ENCODE results near the gene SYNGR3.

DNA sequence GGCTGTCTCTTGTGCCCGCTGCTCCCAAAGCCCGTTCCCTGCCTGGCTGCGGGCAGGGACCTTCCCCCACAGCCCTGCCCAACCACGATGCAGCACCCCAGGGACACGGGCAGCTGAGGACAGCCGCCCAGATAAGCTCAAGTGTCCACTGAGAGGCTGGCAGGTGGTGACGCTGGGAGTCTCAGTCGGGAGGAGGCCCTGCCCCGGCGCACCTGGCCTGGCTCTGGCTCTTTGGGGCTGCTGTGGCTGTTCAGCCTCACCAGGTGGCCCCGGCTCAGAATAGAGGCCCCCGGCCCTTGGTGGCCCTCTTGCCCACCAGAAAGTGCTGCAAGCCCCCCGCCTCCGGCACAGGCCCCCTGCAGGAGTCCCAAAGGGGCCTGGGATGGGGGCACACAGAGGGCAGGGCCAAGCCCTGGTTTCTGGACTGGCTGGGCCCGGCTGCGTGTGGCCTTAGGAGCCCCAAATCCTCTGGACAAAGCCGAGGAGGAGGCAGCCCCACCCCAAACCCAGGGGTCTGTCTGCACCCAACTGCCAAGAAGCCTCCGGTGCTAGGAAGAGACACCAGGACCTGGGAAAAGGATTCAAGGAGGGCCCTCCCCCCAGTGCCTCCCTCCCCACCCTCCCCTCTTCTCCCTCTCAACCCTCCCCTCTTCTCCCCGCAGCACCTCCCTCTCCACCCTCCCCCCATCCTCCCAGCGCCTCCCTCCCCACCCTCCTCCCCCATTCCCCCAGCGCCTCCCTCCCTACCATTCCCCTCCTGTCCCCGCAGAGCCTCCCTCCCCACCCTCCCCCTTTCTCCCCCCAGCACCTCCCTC, 52.6 kb downstream of the SYNGR3 start:
- TF ChIP-seq, protein P1, sequence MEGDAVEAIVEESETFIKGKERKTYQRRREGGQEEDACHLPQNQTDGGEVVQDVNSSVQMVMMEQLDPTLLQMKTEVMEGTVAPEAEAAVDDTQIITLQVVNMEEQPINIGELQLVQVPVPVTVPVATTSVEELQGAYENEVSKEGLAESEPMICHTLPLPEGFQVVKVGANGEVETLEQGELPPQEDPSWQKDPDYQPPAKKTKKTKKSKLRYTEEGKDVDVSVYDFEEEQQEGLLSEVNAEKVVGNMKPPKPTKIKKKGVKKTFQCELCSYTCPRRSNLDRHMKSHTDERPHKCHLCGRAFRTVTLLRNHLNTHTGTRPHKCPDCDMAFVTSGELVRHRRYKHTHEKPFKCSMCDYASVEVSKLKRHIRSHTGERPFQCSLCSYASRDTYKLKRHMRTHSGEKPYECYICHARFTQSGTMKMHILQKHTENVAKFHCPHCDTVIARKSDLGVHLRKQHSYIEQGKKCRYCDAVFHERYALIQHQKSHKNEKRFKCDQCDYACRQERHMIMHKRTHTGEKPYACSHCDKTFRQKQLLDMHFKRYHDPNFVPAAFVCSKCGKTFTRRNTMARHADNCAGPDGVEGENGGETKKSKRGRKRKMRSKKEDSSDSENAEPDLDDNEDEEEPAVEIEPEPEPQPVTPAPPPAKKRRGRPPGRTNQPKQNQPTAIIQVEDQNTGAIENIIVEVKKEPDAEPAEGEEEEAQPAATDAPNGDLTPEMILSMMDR (IDR thresholded peaks at IDR 0.05), result no peak
- no peak for TF ChIP-seq RAD21 (conservative IDR thresholded peaks at IDR 0.05 in 1 of 2, IDR thresholded peaks at IDR 0.05 in 1 of 2)
- no peak for TF ChIP-seq CHD4 (IDR thresholded peaks at IDR 0.05; ENCODE audit: borderline replicate concordance)
- TF ChIP-seq EP300 (IDR thresholded peaks at IDR 0.05), result no peak
- TF ChIP-seq HDAC2 (IDR thresholded peaks at IDR 0.05), result no peak
- TF ChIP-seq POLR2A (IDR thresholded peaks at IDR 0.05; ENCODE audit: low read length), result no peak
- TF ChIP-seq, protein P2, sequence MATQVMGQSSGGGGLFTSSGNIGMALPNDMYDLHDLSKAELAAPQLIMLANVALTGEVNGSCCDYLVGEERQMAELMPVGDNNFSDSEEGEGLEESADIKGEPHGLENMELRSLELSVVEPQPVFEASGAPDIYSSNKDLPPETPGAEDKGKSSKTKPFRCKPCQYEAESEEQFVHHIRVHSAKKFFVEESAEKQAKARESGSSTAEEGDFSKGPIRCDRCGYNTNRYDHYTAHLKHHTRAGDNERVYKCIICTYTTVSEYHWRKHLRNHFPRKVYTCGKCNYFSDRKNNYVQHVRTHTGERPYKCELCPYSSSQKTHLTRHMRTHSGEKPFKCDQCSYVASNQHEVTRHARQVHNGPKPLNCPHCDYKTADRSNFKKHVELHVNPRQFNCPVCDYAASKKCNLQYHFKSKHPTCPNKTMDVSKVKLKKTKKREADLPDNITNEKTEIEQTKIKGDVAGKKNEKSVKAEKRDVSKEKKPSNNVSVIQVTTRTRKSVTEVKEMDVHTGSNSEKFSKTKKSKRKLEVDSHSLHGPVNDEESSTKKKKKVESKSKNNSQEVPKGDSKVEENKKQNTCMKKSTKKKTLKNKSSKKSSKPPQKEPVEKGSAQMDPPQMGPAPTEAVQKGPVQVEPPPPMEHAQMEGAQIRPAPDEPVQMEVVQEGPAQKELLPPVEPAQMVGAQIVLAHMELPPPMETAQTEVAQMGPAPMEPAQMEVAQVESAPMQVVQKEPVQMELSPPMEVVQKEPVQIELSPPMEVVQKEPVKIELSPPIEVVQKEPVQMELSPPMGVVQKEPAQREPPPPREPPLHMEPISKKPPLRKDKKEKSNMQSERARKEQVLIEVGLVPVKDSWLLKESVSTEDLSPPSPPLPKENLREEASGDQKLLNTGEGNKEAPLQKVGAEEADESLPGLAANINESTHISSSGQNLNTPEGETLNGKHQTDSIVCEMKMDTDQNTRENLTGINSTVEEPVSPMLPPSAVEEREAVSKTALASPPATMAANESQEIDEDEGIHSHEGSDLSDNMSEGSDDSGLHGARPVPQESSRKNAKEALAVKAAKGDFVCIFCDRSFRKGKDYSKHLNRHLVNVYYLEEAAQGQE (IDR thresholded peaks at IDR 0.05), result no peak
- TF ChIP-seq SMC3 (IDR thresholded peaks at IDR 0.05), result no peak
- no peak for TF ChIP-seq RCOR1 (IDR thresholded peaks at IDR 0.05; ENCODE audit: low read depth, low read length)
- TF ChIP-seq, protein P3, sequence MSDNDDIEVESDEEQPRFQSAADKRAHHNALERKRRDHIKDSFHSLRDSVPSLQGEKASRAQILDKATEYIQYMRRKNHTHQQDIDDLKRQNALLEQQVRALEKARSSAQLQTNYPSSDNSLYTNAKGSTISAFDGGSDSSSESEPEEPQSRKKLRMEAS (IDR thresholded peaks at IDR 0.05), result no peak
- no peak for TF ChIP-seq KDM1A (IDR thresholded peaks at IDR 0.05; ENCODE audit: low read depth)

All from A549 (cell line).